HCT116 (cell line): ENCODE measurements around the gene DHRSX. TPM values are rescaled to one million over a fixed set of nuclear protein-coding genes. Genes with fewer than 3 reads are reported as not detected.

Experiments used
- ATAC-seq: fragments of 200-7000 bp; cut with Tn5 transposase; 2 replicates; pipeline ENCODE4 v1.9.1; 2020; ENCODE audit warnings: mild to moderate bottlenecking, moderate library complexity
- BruUV-seq: library from RNA; stranded (reverse); fragments of 400-500 nt; replicated peaks from 2 replicates; lab custom pipeline; 2021; lab: Mats Ljungman, UMichigan
- CTCF ChIA-PET: fragments of 300-600 bp; sonication (Branson Sonifier 250); formaldehyde crosslinking; loops from one replicate; lab custom pipeline; 2021; ENCODE audit warnings: antibody characterized with exemption; lab: Charles Lee
- POLR2A ChIA-PET: fragments of 300-600, 350-600 bp; sonication (Branson Sonifier 250); formaldehyde crosslinking; loops from one replicate; lab custom pipeline; 2021; ENCODE audit warnings: antibody characterized with exemption; lab: Charles Lee
- RAD21 ChIA-PET, 2 experiments: fragments of 300-600 bp; sonication (Branson Sonifier 250); formaldehyde crosslinking; loops; one replicate each; lab custom pipeline; 2023; ENCODE audit warnings: low total read pairs in 2 of 2; ENCODE audit not compliant: uncharacterized antibody in 2 of 2, unreplicated experiment in 2 of 2, low non-redundant PET in 1 of 2; lab: Charles Lee
- DNase-seq: peaks from one replicate; pipeline ENCODE4 v3.0.0-alpha.2; 2010; ENCODE audit warnings: low read depth, low spot score
- H2AFZ ChIP-seq: fragments of 200-600 bp; shearing (Covaris generic), sonication (generic); 2 replicates; pipeline ENCODE4 v1.6.1; 2017; ENCODE audit warnings: low read depth, mixed run types, mixed read lengths, antibody characterized with exemption, low read length; ENCODE audit not compliant: poor library complexity, severe bottlenecking
- H3K27ac ChIP-seq: 2 replicates; pipeline ENCODE4 v1.5.1; 2012; ENCODE audit warnings: low read depth, low read length
- H3K27me3 ChIP-seq: fragments of 200-600 bp; sonication (generic); 2 replicates; pipeline ENCODE4 v1.6.1; 2016; ENCODE audit warnings: mixed run types, low read length, mixed read lengths; ENCODE audit not compliant: insufficient read depth
- H3K36me3 ChIP-seq, 2 experiments: fragments of 200-500 bp in 1 of 2; fragments of 200-600 bp in 1 of 2; sonication (Bioruptor generic) in 1 of 2; sonication (generic) in 1 of 2; 2 replicates each; pipeline versions ENCODE4 v1.5.1 to v1.6.1; 2014 to 2016; ENCODE audit warnings: low read length in 2 of 2, inconsistent platforms in 1 of 2, mixed read lengths in 1 of 2, mixed run types in 1 of 2; ENCODE audit not compliant: insufficient read depth in 2 of 2, control insufficient read depth in 1 of 2
- H3K4me1 ChIP-seq, 2 experiments: fragments of 200-600 bp in 1 of 2; sonication (generic) in 1 of 2; 2 replicates each; pipeline versions ENCODE4 v1.5.1 to v1.6.1; 2012 to 2017; ENCODE audit warnings: low read length in 2 of 2, inconsistent platforms in 1 of 2, mild to moderate bottlenecking in 1 of 2, mixed read lengths in 1 of 2, mixed run types in 1 of 2, moderate library complexity in 1 of 2; ENCODE audit not compliant: insufficient read depth in 2 of 2, control insufficient read depth in 1 of 2
- H3K4me2 ChIP-seq: fragments of 200-600 bp; sonication (generic); 2 replicates; pipeline ENCODE4 v1.6.1; 2017; ENCODE audit warnings: mixed run types, low read length, mixed read lengths
- H3K4me3 ChIP-seq, 2 experiments: fragments of 200-600 bp in 1 of 2; sonication (generic) in 1 of 2; replicated peaks in 1 of 2; 2 replicates each; pipeline ENCODE4 v1.5.1; 2011 to 2016; ENCODE audit warnings: low read length in 2 of 2, control low read depth in 1 of 2, low read depth in 1 of 2, mild to moderate bottlenecking in 1 of 2, mixed read lengths in 1 of 2, mixed run types in 1 of 2
- H3K79me2 ChIP-seq: fragments of 200-600 bp; sonication (generic); 2 replicates; pipeline ENCODE4 v1.6.1; 2017; ENCODE audit warnings: mild to moderate bottlenecking, mixed run types, low read length, moderate library complexity, mixed read lengths; ENCODE audit not compliant: insufficient read depth
- H3K9ac ChIP-seq: fragments of 200-600 bp; sonication (generic); 2 replicates; pipeline ENCODE4 v1.6.1; 2016; ENCODE audit warnings: low read length, mixed read lengths
- H3K9me2 ChIP-seq: fragments of 200-600 bp; sonication (generic), shearing (Covaris generic); 2 replicates; pipeline ENCODE4 v1.6.1; 2017; ENCODE audit warnings: mixed run types, mild to moderate bottlenecking, moderate library complexity; ENCODE audit not compliant: insufficient read depth
- H3K9me3 ChIP-seq, 2 experiments: fragments of 200-500 bp in 1 of 2; fragments of 200-600 bp in 1 of 2; sonication (Bioruptor generic) in 1 of 2; sonication (generic) in 1 of 2; 2 replicates each; pipeline ENCODE4 v1.6.1; 2014 to 2017; ENCODE audit warnings: low read length in 2 of 2, mixed read lengths in 2 of 2, inconsistent platforms in 1 of 2, low read depth in 1 of 2, mild to moderate bottlenecking in 1 of 2, mixed run types in 1 of 2, moderate library complexity in 1 of 2; ENCODE audit not compliant: control insufficient read depth in 1 of 2, insufficient read depth in 1 of 2
- H4K20me1 ChIP-seq: fragments of 200-600 bp; sonication (generic), shearing (Covaris generic); 2 replicates; pipeline ENCODE4 v1.6.1; 2017; ENCODE audit warnings: mixed run types, mild to moderate bottlenecking, moderate library complexity; ENCODE audit not compliant: insufficient read depth
- CTCF ChIP-seq, 3 experiments: fragments of 200-600 bp in 1 of 3; sonication (generic) in 1 of 3; IDR thresholded peaks in 2 of 3; conservative IDR thresholded peaks in 1 of 3; 2 replicates each; pipeline ENCODE4 v1.5.1; 2012 to 2017; ENCODE audit warnings: low read depth in 2 of 3, low read length in 2 of 3, antibody characterized with exemption in 1 of 3, borderline replicate concordance in 1 of 3, control low read depth in 1 of 3, mild to moderate bottlenecking in 1 of 3, mixed read lengths in 1 of 3, mixed run types in 1 of 3, moderate library complexity in 1 of 3; ENCODE audit not compliant: insufficient read depth in 1 of 3
- EZH2phosphoT487 ChIP-seq: fragments of 200-600 bp; IDR thresholded peaks from 2 replicates; pipeline ENCODE4 v1.6.1; 2018; ENCODE audit warnings: antibody characterized with exemption, borderline replicate concordance
- FOSL1 ChIP-seq: IDR thresholded peaks from 2 replicates; pipeline ENCODE4 v1.6.1; 2012; ENCODE audit warnings: low read depth
- MAX ChIP-seq: IDR thresholded peaks from 2 replicates; pipeline ENCODE4 v1.6.1; 2012
- POLR2A ChIP-seq: IDR thresholded peaks from 2 replicates; pipeline ENCODE4 v1.7.0; 2011; ENCODE audit warnings: borderline replicate concordance; ENCODE audit not compliant: insufficient read depth, insufficient read length; ENCODE audit errors: extremely low read depth
- RAD21 ChIP-seq: IDR thresholded peaks from 2 replicates; pipeline ENCODE4 v1.6.1; 2012; ENCODE audit warnings: low read depth, mild to moderate bottlenecking
- SIN3A ChIP-seq: IDR thresholded peaks from 2 replicates; pipeline ENCODE4 v1.6.1; 2012; ENCODE audit warnings: low read depth
- ZFX ChIP-seq: fragments of 450-650 bp; IDR thresholded peaks from 2 replicates; pipeline ENCODE4 v1.6.1; 2017
- ZNF274 ChIP-seq: fragments of 200-500 bp; sonication (Bioruptor generic); IDR thresholded peaks from 2 replicates; pipeline ENCODE4 v1.6.1; 2014; ENCODE audit warnings: mild to moderate bottlenecking, low read depth, low read length, inconsistent platforms
- intact Hi-C: fragments of 100-400 bp; cut with micrococcal nuclease; formaldehyde crosslinking; loops from 2 replicates; pipeline ENCODE4 v1.10.0; 2022
- total RNA-seq: library from RNA; stranded (reverse); gene quantifications from one replicate; pipeline ENCODE4 v1.2.1, GENCODE V29; 2021; ENCODE audit not compliant: unreplicated experiment
- TF ChIP-seq, protein P1 (sequence below): IDR thresholded peaks from 2 replicates; pipeline ENCODE4 v1.6.1; 2011; ENCODE audit warnings: mild to moderate bottlenecking, low read length, moderate library complexity; ENCODE audit not compliant: insufficient replicate concordance; ENCODE audit errors: extremely low read depth

DHRSX gene
- total RNA-seq, 1 experiment from 2014 or later: 11.9 TPM

- intact Hi-C loops: no loop called here
- no TSS peak for BruUV-seq
Observed at GRCh38 chrX:2348211-2348610, 152.6 kb downstream of the DHRSX start.

More at GRCh38 chrX:2348211-2348610, 152.6 kb downstream of the DHRSX start:
- DNase-seq: no peak
- Histone ChIP-seq H3K27me3 (no peaks in the 10 kb centered on the region), H2AFZ (no peak overlapping the region), H4K20me1 (no peaks in the 10 kb centered on the region), H3K27ac (no peak overlapping the region), H3K9ac (no peak overlapping the region), H3K9me3 (no peaks in the 10 kb centered on the region), H3K4me3 (no peak overlapping the region), H3K9me2 (no peaks in the 10 kb centered on the region), H3K36me3 (no peaks in the 10 kb centered on the region), H3K4me1 (peaks cover 19 to 26% of the 10 kb centered on the region in 2 experiments), H3K79me2 (no peaks in the 10 kb centered on the region), H3K4me2 (no peak overlapping the region)
- RAD21 ChIA-PET: no interaction called here
- POLR2A ChIA-PET: no interaction called here
- TF ChIP-seq SIN3A: no peak
- no peak for TF ChIP-seq MAX
- TF ChIP-seq POLR2A: no peak
- TF ChIP-seq CTCF (IDR thresholded peaks at IDR 0.05 in 2 of 3, conservative IDR thresholded peaks at IDR 0.05 in 1 of 3; ENCODE audit: borderline replicate concordance in 1 of 3, insufficient read depth in 1 of 3, low read depth in 2 of 3, low read length in 2 of 3): no peak
- no peak for TF ChIP-seq ZFX
- no peak for TF ChIP-seq RAD21
- TF ChIP-seq ZNF274: no peak
- no peak for TF ChIP-seq EZH2phosphoT487
- TF ChIP-seq, protein P1, sequence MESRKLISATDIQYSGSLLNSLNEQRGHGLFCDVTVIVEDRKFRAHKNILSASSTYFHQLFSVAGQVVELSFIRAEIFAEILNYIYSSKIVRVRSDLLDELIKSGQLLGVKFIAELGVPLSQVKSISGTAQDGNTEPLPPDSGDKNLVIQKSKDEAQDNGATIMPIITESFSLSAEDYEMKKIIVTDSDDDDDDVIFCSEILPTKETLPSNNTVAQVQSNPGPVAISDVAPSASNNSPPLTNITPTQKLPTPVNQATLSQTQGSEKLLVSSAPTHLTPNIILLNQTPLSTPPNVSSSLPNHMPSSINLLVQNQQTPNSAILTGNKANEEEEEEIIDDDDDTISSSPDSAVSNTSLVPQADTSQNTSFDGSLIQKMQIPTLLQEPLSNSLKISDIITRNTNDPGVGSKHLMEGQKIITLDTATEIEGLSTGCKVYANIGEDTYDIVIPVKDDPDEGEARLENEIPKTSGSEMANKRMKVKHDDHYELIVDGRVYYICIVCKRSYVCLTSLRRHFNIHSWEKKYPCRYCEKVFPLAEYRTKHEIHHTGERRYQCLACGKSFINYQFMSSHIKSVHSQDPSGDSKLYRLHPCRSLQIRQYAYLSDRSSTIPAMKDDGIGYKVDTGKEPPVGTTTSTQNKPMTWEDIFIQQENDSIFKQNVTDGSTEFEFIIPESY: no peak
- no peak for TF ChIP-seq FOSL1
- ATAC-seq: no peak
- CTCF ChIA-PET: no interaction called here
